ENCODE results near the gene CRHR2.

Gene CRHR2

DNA sequence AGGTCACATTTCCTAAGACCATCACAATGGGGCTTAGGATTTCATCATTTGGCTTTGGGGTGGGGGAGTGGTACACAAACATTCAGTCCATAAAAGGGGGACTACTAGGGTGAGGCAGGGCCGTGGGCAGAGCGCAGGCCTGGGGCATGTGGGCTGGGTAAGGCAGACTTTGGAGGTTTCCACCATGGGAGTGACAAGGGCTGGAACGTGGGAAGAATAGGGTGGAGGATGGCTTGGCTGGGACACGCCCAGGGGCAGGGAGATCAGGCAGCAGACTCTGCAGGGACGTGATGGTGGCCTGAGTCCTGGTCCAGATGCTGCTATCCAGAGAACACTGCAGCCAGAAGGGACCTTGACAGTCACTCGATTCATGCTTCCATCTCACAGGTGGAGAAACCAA lies 24.7 kb upstream of the CRHR2 start:
- Histone ChIP-seq H3K27ac (ENCODE audit: low read depth, low read length) (no peak overlapping the region), H3K27me3 (ENCODE audit: control insufficient read depth, insufficient read depth, low read length) (no peaks in the 10 kb centered on the region), H3K9ac (ENCODE audit: low read depth, low read length) (no peak overlapping the region), H3K9me3 (ENCODE audit: control insufficient read depth, insufficient read depth, low read length) (no peaks in the 10 kb centered on the region), H3K36me3 (ENCODE audit: control insufficient read depth, insufficient read depth, low read length) (no peaks in the 10 kb centered on the region), H3K4me1 (ENCODE audit: control insufficient read depth, insufficient read depth, low read length) (peaks cover 8% of the 10 kb centered on the region; the same call in 1 of the 2 replicates), H3K4me3 (ENCODE audit: low read depth, low read length) (no peak overlapping the region)

DNA sequence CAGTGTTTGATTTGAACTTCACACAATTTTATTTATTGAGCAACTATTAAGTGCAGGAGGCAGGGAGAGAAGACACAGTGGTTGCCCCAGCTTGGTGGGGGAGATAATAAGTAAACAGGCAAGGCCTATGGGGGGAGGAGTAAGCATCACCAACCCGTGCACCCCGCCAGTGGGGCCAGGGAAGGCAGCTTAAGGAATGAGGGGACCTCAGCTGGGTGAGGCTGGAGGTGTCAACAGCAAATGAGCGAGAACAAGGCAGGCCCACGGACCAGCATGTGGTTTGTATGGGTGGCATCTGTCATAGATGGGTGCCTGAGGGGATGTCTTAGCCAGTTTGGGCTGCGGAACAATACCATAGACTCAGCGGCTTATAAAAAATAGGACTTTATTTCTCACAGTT lies 24.1 kb upstream of the CRHR2 start:
- Histone ChIP-seq H3K36me3 (ENCODE audit: control insufficient read depth, insufficient read depth, low read length) (no peaks in the 10 kb centered on the region), H3K27me3 (ENCODE audit: control insufficient read depth, insufficient read depth, low read length) (no peaks in the 10 kb centered on the region), H3K4me3 (ENCODE audit: low read depth, low read length) (no peak overlapping the region), H3K9me3 (ENCODE audit: control insufficient read depth, insufficient read depth, low read length) (no peaks in the 10 kb centered on the region), H3K27ac (ENCODE audit: low read depth, low read length) (no peak overlapping the region), H3K9ac (ENCODE audit: low read depth, low read length) (no peak overlapping the region), H3K4me1 (ENCODE audit: control insufficient read depth, insufficient read depth, low read length) (peaks cover 8% of the 10 kb centered on the region; the same call in 1 of the 2 replicates)

DNA sequence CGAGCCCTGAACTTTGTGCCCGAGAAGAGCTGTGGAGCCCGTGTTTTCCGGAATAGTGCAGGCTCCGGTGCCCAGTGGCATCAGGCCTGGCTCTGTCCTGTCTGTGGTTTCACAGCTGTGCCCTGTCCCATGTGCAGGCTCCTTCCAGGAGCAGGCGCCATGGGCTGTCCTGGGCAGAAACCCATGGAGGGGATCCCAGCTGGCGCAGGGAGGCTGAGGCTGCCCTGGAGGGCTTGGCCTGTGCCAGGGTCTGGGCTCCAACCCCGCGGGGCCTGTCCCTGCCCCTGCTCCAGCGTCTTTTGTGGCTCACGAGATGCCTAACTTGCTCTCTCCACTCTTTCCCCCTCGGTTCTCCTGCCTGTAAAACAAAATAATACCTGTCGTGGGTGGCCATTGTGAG lies 23.3 kb upstream of the CRHR2 start:
- no peaks in the 10 kb centered on the region for H3K27me3 ChIP-seq (ENCODE audit: control insufficient read depth, insufficient read depth, low read length)
- H3K36me3 ChIP-seq (ENCODE audit: control insufficient read depth, insufficient read depth, low read length): no peaks in the 10 kb centered on the region
- H3K4me1 ChIP-seq (ENCODE audit: control insufficient read depth, insufficient read depth, low read length): peaks cover 14% of the 10 kb centered on the region
- no peak overlapping the region for H3K9ac ChIP-seq (ENCODE audit: low read depth, low read length)
- H3K4me3 ChIP-seq (ENCODE audit: low read depth, low read length): no peak overlapping the region
- H3K27ac ChIP-seq (ENCODE audit: low read depth, low read length): no peak overlapping the region
- no peaks in the 10 kb centered on the region for H3K9me3 ChIP-seq (ENCODE audit: control insufficient read depth, insufficient read depth, low read length)

DNA sequence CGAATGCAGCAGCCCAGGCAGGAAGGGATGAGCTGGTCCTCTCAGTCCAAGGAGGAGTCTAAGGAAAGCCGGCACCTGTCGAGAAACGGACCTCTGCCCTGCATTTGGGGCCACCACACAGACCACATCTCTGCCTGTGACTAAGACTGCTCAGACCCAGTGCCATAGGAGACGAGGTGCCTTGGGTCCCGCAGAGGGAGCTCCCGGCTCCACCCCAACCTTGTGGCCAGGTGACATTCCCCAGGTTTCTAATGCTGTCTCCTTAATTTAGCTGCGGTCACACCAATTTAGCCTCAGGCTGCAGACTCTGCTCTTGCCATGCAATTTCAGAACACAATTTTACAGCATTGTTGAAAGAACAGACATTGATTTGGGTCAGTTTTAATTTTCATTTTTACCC lies 22.8 kb upstream of the CRHR2 start:
- H3K27ac ChIP-seq (ENCODE audit: low read depth, low read length): no peak overlapping the region
- H3K27me3 ChIP-seq (ENCODE audit: control insufficient read depth, insufficient read depth, low read length): no peaks in the 10 kb centered on the region
- H3K9ac ChIP-seq (ENCODE audit: low read depth, low read length): no peak overlapping the region
- no peaks in the 10 kb centered on the region for H3K9me3 ChIP-seq (ENCODE audit: control insufficient read depth, insufficient read depth, low read length)
- H3K36me3 ChIP-seq (ENCODE audit: control insufficient read depth, insufficient read depth, low read length): no peaks in the 10 kb centered on the region
- no peak overlapping the region for H3K4me3 ChIP-seq (ENCODE audit: low read depth, low read length)
- peaks cover 18% of the 10 kb centered on the region for H3K4me1 ChIP-seq (ENCODE audit: control insufficient read depth, insufficient read depth, low read length)

DNA sequence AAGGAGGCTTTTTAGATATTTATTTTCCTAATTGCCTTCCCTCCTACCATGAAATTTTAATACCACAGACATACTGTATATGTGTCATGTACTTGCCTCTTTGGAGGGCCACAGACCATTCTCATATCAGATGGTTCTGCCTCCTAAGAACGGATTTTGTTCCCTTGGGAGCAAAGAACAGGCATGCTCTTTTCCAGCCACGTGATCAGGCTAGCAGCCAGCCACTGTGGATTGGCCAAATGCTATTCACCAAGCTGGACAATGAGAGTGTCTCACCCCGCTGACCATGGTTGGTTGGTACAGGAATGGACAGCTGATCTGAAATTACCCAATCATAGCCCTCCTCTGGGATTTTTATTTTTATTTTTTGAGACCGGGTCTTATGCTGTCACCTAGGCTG lies 21.5 kb upstream of the CRHR2 start:
- H3K27me3 ChIP-seq (ENCODE audit: control insufficient read depth, insufficient read depth, low read length): no peaks in the 10 kb centered on the region; the same call in 1 of the 2 replicates
- H3K4me1 ChIP-seq (ENCODE audit: control insufficient read depth, insufficient read depth, low read length): peaks cover 10% of the 10 kb centered on the region
- H3K9me3 ChIP-seq (ENCODE audit: control insufficient read depth, insufficient read depth, low read length): no peaks in the 10 kb centered on the region
- H3K27ac ChIP-seq (ENCODE audit: low read depth, low read length): no peak overlapping the region
- H3K4me3 ChIP-seq (ENCODE audit: low read depth, low read length): no peak overlapping the region
- H3K9ac ChIP-seq (ENCODE audit: low read depth, low read length): no peak overlapping the region
- H3K36me3 ChIP-seq (ENCODE audit: control insufficient read depth, insufficient read depth, low read length): no peaks in the 10 kb centered on the region

DNA sequence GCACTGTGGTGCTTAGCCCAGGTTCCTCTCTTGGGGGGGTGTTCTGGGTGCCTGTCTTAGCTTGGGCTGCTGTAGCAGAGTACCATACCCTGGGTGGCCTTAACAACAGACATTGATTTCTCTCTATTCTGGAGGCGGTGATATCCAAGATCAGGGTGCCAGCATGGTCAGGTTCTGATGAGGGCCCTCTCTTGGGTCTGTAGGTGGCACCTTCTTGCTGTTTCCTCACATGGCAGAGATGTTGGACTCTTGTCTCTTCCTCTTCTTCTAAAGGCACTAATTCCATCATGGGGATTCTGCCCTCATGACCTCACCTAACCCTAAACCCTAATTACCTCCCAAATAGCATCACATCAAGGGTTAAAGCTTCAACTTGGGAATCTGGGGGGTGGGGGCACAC lies 19.9 kb upstream of the CRHR2 start:
- H3K27ac ChIP-seq (ENCODE audit: low read depth, low read length): no peak overlapping the region
- H3K9ac ChIP-seq (ENCODE audit: low read depth, low read length): no peak overlapping the region
- no peaks in the 10 kb centered on the region; the same call in 1 of the 2 replicates for H3K27me3 ChIP-seq (ENCODE audit: control insufficient read depth, insufficient read depth, low read length)
- H3K4me3 ChIP-seq (ENCODE audit: low read depth, low read length): no peak overlapping the region
- H3K9me3 ChIP-seq (ENCODE audit: control insufficient read depth, insufficient read depth, low read length): no peaks in the 10 kb centered on the region
- H3K36me3 ChIP-seq (ENCODE audit: control insufficient read depth, insufficient read depth, low read length): no peaks in the 10 kb centered on the region
- H3K4me1 ChIP-seq (ENCODE audit: control insufficient read depth, insufficient read depth, low read length): peaks cover 18% of the 10 kb centered on the region

DNA sequence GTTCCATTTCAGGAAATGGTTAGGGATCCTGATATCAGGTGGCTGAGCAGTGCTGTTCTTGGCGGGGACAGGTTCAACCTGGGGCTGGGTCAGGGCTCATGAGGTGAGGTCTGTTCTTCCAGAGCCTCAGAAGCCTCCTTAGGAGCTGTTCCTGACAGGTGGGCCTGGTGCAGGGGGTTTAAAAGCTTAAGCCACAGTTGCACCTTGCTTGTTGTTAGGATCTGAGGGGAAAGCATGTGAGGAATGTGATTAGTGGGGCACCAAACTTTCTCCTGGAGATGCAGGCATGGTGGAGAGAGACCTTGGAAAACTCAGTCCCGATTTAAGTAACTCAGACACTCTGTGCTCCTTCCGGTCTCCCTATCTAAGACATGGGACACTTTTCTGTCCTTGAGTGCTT lies 18.7 kb upstream of the CRHR2 start:
- Histone ChIP-seq H3K4me3 (ENCODE audit: low read depth, low read length) (no peak overlapping the region), H3K27me3 (ENCODE audit: control insufficient read depth, insufficient read depth, low read length) (no peaks in the 10 kb centered on the region; the same call in 1 of the 2 replicates), H3K9me3 (ENCODE audit: control insufficient read depth, insufficient read depth, low read length) (no peaks in the 10 kb centered on the region), H3K9ac (ENCODE audit: low read depth, low read length) (no peak overlapping the region), H3K4me1 (ENCODE audit: control insufficient read depth, insufficient read depth, low read length) (peaks cover 18% of the 10 kb centered on the region), H3K36me3 (ENCODE audit: control insufficient read depth, insufficient read depth, low read length) (no peaks in the 10 kb centered on the region), H3K27ac (ENCODE audit: low read depth, low read length) (no peak overlapping the region)

DNA sequence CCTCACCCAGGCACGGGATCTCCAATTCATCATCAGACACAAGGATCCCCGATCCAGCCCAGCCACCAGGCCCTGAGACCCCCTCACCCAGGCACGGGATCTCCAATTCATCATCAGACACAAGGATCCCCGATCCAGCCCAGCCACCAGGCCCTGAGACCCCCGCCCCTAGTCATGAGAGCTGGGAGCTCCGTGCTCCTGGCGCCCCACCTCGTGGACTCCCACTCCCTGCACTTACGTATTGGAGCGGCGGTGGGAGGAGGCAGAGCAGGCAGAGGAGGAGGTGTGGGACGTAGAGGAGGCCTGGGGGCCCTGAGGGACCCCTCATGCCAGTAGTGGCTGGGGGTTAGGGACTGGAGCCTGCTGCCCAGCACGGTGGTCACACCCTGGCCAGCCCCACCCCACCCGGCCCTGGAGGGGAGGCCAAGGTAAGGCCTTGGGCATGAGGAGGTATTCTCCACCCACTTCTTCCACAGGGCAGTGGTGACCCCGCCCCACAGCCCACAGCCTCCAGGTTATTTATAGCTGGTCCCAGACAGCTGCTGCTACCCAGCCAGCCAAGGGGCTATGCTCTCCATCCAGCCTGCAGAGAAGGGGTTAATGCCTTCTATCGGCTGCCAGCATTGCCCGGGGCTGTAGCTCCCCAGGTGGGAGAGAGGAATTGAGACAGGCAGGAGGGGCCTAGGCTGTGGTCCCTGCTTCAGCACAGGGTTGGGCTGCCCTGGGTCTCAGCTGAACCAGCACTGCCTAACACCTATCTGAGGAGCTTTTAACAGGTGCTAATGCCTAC lies 17.6 kb upstream of the CRHR2 start:
- H3K9ac ChIP-seq (ENCODE audit: low read depth, low read length): no peak overlapping the region
- no peaks in the 10 kb centered on the region for H3K9me3 ChIP-seq (ENCODE audit: control insufficient read depth, insufficient read depth, low read length)
- peaks cover 18% of the 10 kb centered on the region for H3K4me1 ChIP-seq (ENCODE audit: control insufficient read depth, insufficient read depth, low read length)
- no peaks in the 10 kb centered on the region for H3K36me3 ChIP-seq (ENCODE audit: control insufficient read depth, insufficient read depth, low read length)
- no peak overlapping the region for H3K4me3 ChIP-seq (ENCODE audit: low read depth, low read length)
- no peaks in the 10 kb centered on the region; the same call in 1 of the 2 replicates for H3K27me3 ChIP-seq (ENCODE audit: control insufficient read depth, insufficient read depth, low read length)
- H3K27ac ChIP-seq (ENCODE audit: low read depth, low read length): no peak overlapping the region

DNA sequence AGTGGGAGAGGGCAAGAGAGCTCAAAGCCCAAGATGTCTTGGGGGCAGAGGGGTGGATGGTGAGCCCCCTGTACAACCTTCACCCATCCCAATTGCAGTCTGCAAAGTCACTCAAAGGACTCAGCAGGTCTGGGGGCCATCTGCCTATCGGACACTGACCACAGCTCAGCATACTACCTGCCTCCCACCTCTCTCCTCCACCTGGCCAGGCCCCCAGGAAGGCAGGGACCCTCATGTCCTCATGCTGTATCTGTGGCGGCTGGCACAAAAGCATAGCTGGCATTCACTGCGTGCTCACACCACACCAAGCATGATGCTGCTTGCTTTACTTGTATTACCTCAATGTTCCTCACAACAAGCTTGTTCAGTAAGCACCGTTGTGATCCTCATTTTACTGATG lies 16.2 kb upstream of the CRHR2 start:
- H3K36me3 ChIP-seq (ENCODE audit: control insufficient read depth, insufficient read depth, low read length): no peaks in the 10 kb centered on the region
- H3K9me3 ChIP-seq (ENCODE audit: control insufficient read depth, insufficient read depth, low read length): no peaks in the 10 kb centered on the region
- peaks cover 18% of the 10 kb centered on the region for H3K4me1 ChIP-seq (ENCODE audit: control insufficient read depth, insufficient read depth, low read length)
- H3K27ac ChIP-seq (ENCODE audit: low read depth, low read length): no peak overlapping the region
- H3K9ac ChIP-seq (ENCODE audit: low read depth, low read length): no peak overlapping the region
- H3K27me3 ChIP-seq (ENCODE audit: control insufficient read depth, insufficient read depth, low read length): no peaks in the 10 kb centered on the region; the same call in 1 of the 2 replicates
- H3K4me3 ChIP-seq (ENCODE audit: low read depth, low read length): no peak overlapping the region

DNA sequence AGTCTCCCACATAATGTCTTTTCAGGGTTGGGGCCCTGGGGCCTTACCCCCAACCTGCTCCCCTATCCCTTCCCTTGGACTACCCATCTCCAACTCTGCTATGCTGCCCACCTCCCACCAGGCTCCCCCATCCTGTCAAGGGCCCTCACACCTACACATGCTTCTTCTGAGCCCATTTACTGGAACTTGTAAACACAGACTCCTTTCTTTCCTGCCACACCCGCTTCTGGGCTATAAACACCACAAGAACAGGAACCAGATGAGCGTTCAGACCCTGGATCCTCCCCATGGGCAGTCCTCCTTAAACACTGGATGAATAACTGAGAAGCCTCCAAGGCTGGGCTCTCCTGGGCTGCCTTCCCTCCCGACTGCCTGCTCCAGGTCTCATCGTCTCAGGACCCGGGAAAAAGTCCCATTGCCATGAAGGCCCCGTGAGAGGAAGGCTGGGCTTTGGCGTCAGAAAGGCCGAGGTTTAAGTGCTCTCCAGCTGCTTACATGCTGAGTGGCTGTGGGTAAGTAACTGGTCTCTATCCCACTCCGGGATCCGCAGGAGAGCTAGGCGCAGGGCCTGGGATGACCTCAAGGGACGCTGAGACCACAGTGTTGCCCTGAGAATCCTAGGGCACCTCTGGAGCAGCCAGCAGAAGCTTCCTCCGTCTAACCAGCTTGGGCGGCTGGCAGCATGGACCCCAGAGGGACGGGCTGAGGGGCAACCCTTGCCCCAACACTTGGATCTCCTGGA lies 15.6 kb upstream of the CRHR2 start:
- Histone ChIP-seq H3K9me3 (ENCODE audit: control insufficient read depth, insufficient read depth, low read length) (no peaks in the 10 kb centered on the region), H3K27me3 (ENCODE audit: control insufficient read depth, insufficient read depth, low read length) (no peaks in the 10 kb centered on the region; the same call in 1 of the 2 replicates), H3K4me3 (ENCODE audit: low read depth, low read length) (no peak overlapping the region), H3K27ac (ENCODE audit: low read depth, low read length) (no peak overlapping the region), H3K36me3 (ENCODE audit: control insufficient read depth, insufficient read depth, low read length) (no peaks in the 10 kb centered on the region), H3K9ac (ENCODE audit: low read depth, low read length) (no peak overlapping the region), H3K4me1 (ENCODE audit: control insufficient read depth, insufficient read depth, low read length) (peaks cover 18% of the 10 kb centered on the region)

Data from HUES48 (cell line).